ENCODE data around the gene ZNF536.

The ZNF536 gene

GRCh38 chr19:30516111-30516510 lies 143.9 kb downstream of the ZNF536 start:
- no peak for TF ChIP-seq CTCF (IDR thresholded peaks at IDR 0.05; ENCODE audit: low read depth, low read length)
- no peak for DNase-seq (ENCODE audit: low read depth, low spot score)
- in situ Hi-C loops (cut with HindIII; ENCODE audit: low sequenced_read_pairs): no loop called here
- no peak overlapping the region for H3K4me3 ChIP-seq (ENCODE audit: low read depth, low read length)

GRCh38 chr19:30516531-30516930 lies 144.3 kb downstream of the ZNF536 start:
- no peak overlapping the region for H3K4me3 ChIP-seq (ENCODE audit: low read depth, low read length)
- DNase-seq (ENCODE audit: low read depth, low spot score): no peak
- no peak for TF ChIP-seq CTCF (IDR thresholded peaks at IDR 0.05; ENCODE audit: low read depth, low read length)
- in situ Hi-C loops (cut with HindIII; ENCODE audit: low sequenced_read_pairs): no loop called here

- H3K4me3 ChIP-seq (ENCODE audit: low read depth, low read length): no peak overlapping the region
- no peak for TF ChIP-seq CTCF (IDR thresholded peaks at IDR 0.05; ENCODE audit: low read depth, low read length)
- DNase-seq (ENCODE audit: low read depth, low spot score): no peak
- in situ Hi-C loops (cut with HindIII; ENCODE audit: low sequenced_read_pairs): no loop called here
Measured at GRCh38 chr19:30518965-30519606, 146.9 kb downstream of the ZNF536 start.

GRCh38 chr19:30519607-30520205 lies 147.5 kb downstream of the ZNF536 start:
- TF ChIP-seq CTCF (IDR thresholded peaks at IDR 0.05; ENCODE audit: low read depth, low read length): no peak
- H3K4me3 ChIP-seq (ENCODE audit: low read depth, low read length): no peak overlapping the region
- in situ Hi-C loops (cut with HindIII; ENCODE audit: low sequenced_read_pairs): no loop called here
- no peak for DNase-seq (ENCODE audit: low read depth, low spot score)

- DNase-seq (ENCODE audit: low read depth, low spot score): no peak
- no peak for TF ChIP-seq CTCF (IDR thresholded peaks at IDR 0.05; ENCODE audit: low read depth, low read length)
- in situ Hi-C loops (cut with HindIII; ENCODE audit: low sequenced_read_pairs): no loop called here
- H3K4me3 ChIP-seq (ENCODE audit: low read depth, low read length): no peak overlapping the region
Measured at GRCh38 chr19:30520735-30521479, 148.7 kb downstream of the ZNF536 start.

GRCh38 chr19:30521937-30522336 lies 149.8 kb downstream of the ZNF536 start:
- in situ Hi-C loops (cut with HindIII; ENCODE audit: low sequenced_read_pairs): no loop called here
- no peak for DNase-seq (ENCODE audit: low read depth, low spot score)
- no peak overlapping the region for H3K4me3 ChIP-seq (ENCODE audit: low read depth, low read length)
- no peak for TF ChIP-seq CTCF (IDR thresholded peaks at IDR 0.05; ENCODE audit: low read depth, low read length)
